Endothelial cell of umbilical vein (primary cell): Measurements from ENCODE around the gene DAB1. TPM values are rescaled to one million over a fixed set of nuclear protein-coding genes. Genes with fewer than 3 reads are reported as not detected.

ENCODE experiments used
- BruUV-seq: library from RNA; stranded (reverse); fragments of 400-500 nt; replicated peaks from 2 replicates; lab custom pipeline; 2021; lab: Mats Ljungman, UMichigan
- CTCF ChIA-PET: fragments of 300-600, 350-600 bp; sonication (Branson Sonifier 250); formaldehyde crosslinking; loops from one replicate; lab custom pipeline; 2021; ENCODE audit warnings: antibody characterized with exemption, inconsistent platforms; lab: Charles Lee
- POLR2A ChIA-PET: fragments of 300-600, 350-600 bp; sonication (Branson Sonifier 250); formaldehyde crosslinking; loops from one replicate; lab custom pipeline; 2021; ENCODE audit warnings: antibody characterized with exemption, inconsistent platforms; lab: Charles Lee
- DNase-seq: peaks from one replicate; pipeline ENCODE4 v3.0.0-alpha.2; 2011; ENCODE audit warnings: low read depth, low spot score
- FAIRE-seq: peaks from 2 replicates; lab custom pipeline; 2011; peaks lifted over from hg19 to GRCh38; lab: Jason Lieb, UNC
- H2AFZ ChIP-seq: 2 replicates; pipeline ENCODE4 v1.6.0; 2012; ENCODE audit warnings: low read depth, low read length, control low read depth, inconsistent platforms
- H3K27ac ChIP-seq: 2 replicates; pipeline ENCODE4 v1.5.1; 2011; ENCODE audit warnings: low read depth, mild to moderate bottlenecking, control low read depth, low read length, moderate library complexity; ENCODE audit not compliant: insufficient read depth
- H3K27me3 ChIP-seq, 2 experiments: 2 replicates each; pipeline versions ENCODE4 v1.6.0 to v1.6.1; 2011; ENCODE audit warnings: low read length in 2 of 2, mixed read lengths in 1 of 2; ENCODE audit not compliant: control insufficient read depth in 2 of 2, insufficient read depth in 2 of 2
- H3K36me3 ChIP-seq, 2 experiments: 2 replicates in 1 of 2; 3 replicates in 1 of 2; pipeline ENCODE4 v1.5.1; 2011; ENCODE audit warnings: low read length in 2 of 2, mild to moderate bottlenecking in 1 of 2, moderate library complexity in 1 of 2; ENCODE audit not compliant: control insufficient read depth in 2 of 2, insufficient read depth in 2 of 2; ENCODE audit errors: extremely low read depth in 1 of 2
- H3K4me1 ChIP-seq: 3 replicates; pipeline ENCODE4 v1.5.1; 2011; ENCODE audit warnings: mild to moderate bottlenecking, low read length; ENCODE audit not compliant: control insufficient read depth, insufficient read depth; ENCODE audit errors: extremely low read depth
- H3K4me2 ChIP-seq: 2 replicates; pipeline ENCODE4 v1.6.1; 2011; ENCODE audit warnings: low read length, control low read depth, mixed read lengths; ENCODE audit not compliant: insufficient read depth
- H3K4me3 ChIP-seq, 3 experiments: fragments of 200-600 bp in 1 of 3; sonication (generic), shearing (Covaris generic) in 1 of 3; replicated peaks in 1 of 3; 2 replicates each; pipeline ENCODE4 v1.5.1; 2011 to 2016; ENCODE audit warnings: control low read depth in 3 of 3, low read length in 3 of 3, mild to moderate bottlenecking in 2 of 3, inconsistent platforms in 1 of 3, low read depth in 1 of 3, moderate library complexity in 1 of 3; ENCODE audit not compliant: insufficient read depth in 1 of 3
- H3K79me2 ChIP-seq: 2 replicates; pipeline ENCODE4 v1.6.0; 2012; ENCODE audit warnings: low read length, inconsistent platforms; ENCODE audit not compliant: control insufficient read depth, insufficient read depth
- H3K9ac ChIP-seq: replicated peaks from 2 replicates; pipeline ENCODE3; 2011; ENCODE audit warnings: low read length, control low read depth; ENCODE audit not compliant: insufficient read depth; ENCODE audit errors: extremely low read depth
- H3K9me1 ChIP-seq: replicated peaks from 3 replicates; pipeline ENCODE4 v1.6.0; 2011; ENCODE audit warnings: mild to moderate bottlenecking, low read length; ENCODE audit not compliant: control insufficient read depth, insufficient read depth; ENCODE audit errors: extremely low read depth
- H3K9me3 ChIP-seq: replicated peaks from 2 replicates; pipeline ENCODE4 v1.5.1; 2012; ENCODE audit warnings: low read length, inconsistent platforms; ENCODE audit not compliant: control insufficient read depth, insufficient read depth
- H4K20me1 ChIP-seq: replicated peaks from 2 replicates; pipeline ENCODE3; 2011; ENCODE audit warnings: mild to moderate bottlenecking, low read length; ENCODE audit not compliant: control insufficient read depth, insufficient read depth; ENCODE audit errors: extremely low read depth
- EZH2 ChIP-seq: IDR thresholded peaks from 2 replicates; pipeline ENCODE4 v1.6.1; 2012; ENCODE audit warnings: borderline replicate concordance, low read depth, mild to moderate bottlenecking, moderate library complexity, low read length, inconsistent platforms; ENCODE audit not compliant: severe bottlenecking
- FOS ChIP-seq: IDR thresholded peaks from 2 replicates; pipeline ENCODE4 v1.6.1; 2011; ENCODE audit warnings: mild to moderate bottlenecking, low read length, moderate library complexity, borderline replicate concordance; ENCODE audit not compliant: insufficient read depth
- GATA2 ChIP-seq: IDR thresholded peaks from 2 replicates; pipeline ENCODE4 v1.7.0; 2011; ENCODE audit warnings: low read depth, mild to moderate bottlenecking, moderate library complexity, mixed read lengths, low read length; ENCODE audit not compliant: insufficient read length, insufficient read depth
- JUN ChIP-seq: IDR thresholded peaks from 2 replicates; pipeline ENCODE4 v1.6.1; 2011; ENCODE audit warnings: borderline replicate concordance, low read depth; ENCODE audit not compliant: insufficient read length, insufficient read depth
- MYC ChIP-seq: IDR thresholded peaks from one replicate; pipeline ENCODE4 v1.6.1; 2011; ENCODE audit warnings: mild to moderate bottlenecking, low read depth, low read length
- POLR2A ChIP-seq: IDR thresholded peaks from 2 replicates; pipeline ENCODE4 v1.6.1; 2012; ENCODE audit warnings: low read depth, mild to moderate bottlenecking, control low read depth, low read length
- POLR2AphosphoS5 ChIP-seq: IDR thresholded peaks from 2 replicates; pipeline ENCODE4 v1.6.1; 2012; ENCODE audit warnings: low read depth, mild to moderate bottlenecking, control low read depth, low read length, moderate library complexity; ENCODE audit not compliant: insufficient read depth
- dilution Hi-C: fragments of 300-500 bp; cut with MboI; formaldehyde crosslinking; loops from one replicate; pipeline ENCODE4 v1.15.0; 2019; ENCODE audit warnings: low sequenced_read_pairs; ENCODE audit not compliant: extremely low pct_ligation_motif_present
- intact Hi-C: fragments of 100-400 bp; cut with micrococcal nuclease; formaldehyde crosslinking; loops from one replicate; pipeline ENCODE4 v1.10.0; 2022
- polyA plus RNA-seq, 4 experiments: library from polyadenylated mRNA; depleted of rRNA in 3 of 4; stranded (reverse) in 3 of 4; unstranded in 1 of 4; fragments of >200 nt; gene quantifications; 2 replicates each; pipeline versions ENCODE4 v1.2.1 to v1.2.3, GENCODE V29; 2011 to 2012; ENCODE audit warnings: missing spikeins in 1 of 4
- total RNA-seq: library from RNA; stranded (reverse); gene quantifications from 2 replicates; pipeline ENCODE4 v1.2.3, GENCODE V29; 2021
- TF ChIP-seq, protein P1 (sequence below), 2 donors: IDR thresholded peaks; 1 replicate in 1 of 2; 2 replicates in 1 of 2; pipeline ENCODE4 v1.5.1; 2011; ENCODE audit warnings: low read length in 2 of 2, mild to moderate bottlenecking in 2 of 2, moderate library complexity in 2 of 2, control low read depth in 1 of 2, inconsistent platforms in 1 of 2, low read depth in 1 of 2; ENCODE audit not compliant: insufficient read depth in 1 of 2; ENCODE audit errors: extremely low read depth in 1 of 2

The DAB1 gene
- total and polyA plus RNA-seq, 2 donors (not counting 3 experiments of a cell fraction or from before 2014, with no cell fraction given): not detected

DNA sequence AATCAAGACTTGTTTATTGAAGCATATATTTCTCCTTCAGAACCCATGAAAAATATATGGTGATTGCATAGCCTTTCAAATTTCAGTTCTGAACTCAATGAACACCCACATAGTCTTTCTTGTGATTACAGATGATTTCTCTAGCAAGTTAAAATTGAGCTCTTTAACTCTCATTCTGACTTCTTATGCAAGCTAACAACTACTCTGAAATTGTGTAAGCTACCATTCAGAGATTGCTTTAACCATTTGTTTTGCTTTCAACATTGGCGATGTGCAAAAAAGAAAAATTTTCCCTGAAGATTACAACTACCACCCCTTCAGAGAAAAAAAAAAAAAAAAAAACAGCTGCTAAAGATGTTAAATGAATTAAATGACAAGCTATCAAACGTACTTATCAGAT, 193.9 kb downstream of the DAB1 start:
- H3K4me3 ChIP-seq: no peak overlapping the region
- no peaks in the 10 kb centered on the region for H3K9me3 ChIP-seq
- H3K27ac ChIP-seq: no peak overlapping the region
- ChIA-PET POLR2A (no interaction called here), CTCF (no interaction called here)
- intact Hi-C loops: no loop called here
- no peaks in the 10 kb centered on the region for H3K27me3 ChIP-seq
- no TSS peak for BruUV-seq
- H3K9me1 ChIP-seq: no peaks in the 10 kb centered on the region
- no peaks in the 10 kb centered on the region for H4K20me1 ChIP-seq
- H3K9ac ChIP-seq: no peak overlapping the region
- no peak for DNase-seq
- no peaks in the 10 kb centered on the region for H3K79me2 ChIP-seq
- no peaks in the 10 kb centered on the region for H3K4me1 ChIP-seq
- H2AFZ ChIP-seq: no peak overlapping the region
- H3K36me3 ChIP-seq: no peaks in the 10 kb centered on the region
- FAIRE-seq: no peak
- H3K4me2 ChIP-seq: no peak overlapping the region
- dilution Hi-C loops: no loop called here
- TF ChIP-seq POLR2AphosphoS5: no peak
- TF ChIP-seq GATA2: no peak
- no peak for TF ChIP-seq FOS
- TF ChIP-seq EZH2: no peak
- TF ChIP-seq MYC: no peak

DNA sequence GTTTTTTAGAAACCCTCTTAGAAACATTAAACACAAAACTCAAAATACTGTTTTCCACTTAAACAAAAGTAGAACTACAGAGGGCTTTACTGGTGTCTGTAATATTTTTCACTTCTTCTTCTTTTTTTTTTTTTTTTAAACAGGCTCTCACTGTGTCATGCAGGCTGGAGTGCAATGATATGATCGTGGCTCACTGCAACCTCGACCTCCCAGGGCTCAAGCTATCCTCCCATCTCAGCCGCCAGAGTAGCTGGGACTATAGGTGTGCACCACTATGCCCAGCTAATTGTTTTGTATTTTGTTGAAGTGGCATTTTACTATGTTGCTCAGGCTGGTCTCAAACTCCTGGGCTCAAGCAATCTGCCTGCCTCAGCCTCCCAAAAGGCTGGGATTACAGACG, 194.8 kb downstream of the DAB1 start:
- no peaks in the 10 kb centered on the region for H3K27me3 ChIP-seq
- no peaks in the 10 kb centered on the region for H3K4me1 ChIP-seq
- no peaks in the 10 kb centered on the region for H4K20me1 ChIP-seq
- H3K27ac ChIP-seq: no peak overlapping the region
- no peaks in the 10 kb centered on the region for H3K9me3 ChIP-seq
- ChIA-PET POLR2A (no interaction called here), CTCF (no interaction called here)
- H2AFZ ChIP-seq: no peak overlapping the region
- no peak for TF ChIP-seq GATA2
- TF ChIP-seq JUN: no peak
- TF ChIP-seq, protein P1, sequence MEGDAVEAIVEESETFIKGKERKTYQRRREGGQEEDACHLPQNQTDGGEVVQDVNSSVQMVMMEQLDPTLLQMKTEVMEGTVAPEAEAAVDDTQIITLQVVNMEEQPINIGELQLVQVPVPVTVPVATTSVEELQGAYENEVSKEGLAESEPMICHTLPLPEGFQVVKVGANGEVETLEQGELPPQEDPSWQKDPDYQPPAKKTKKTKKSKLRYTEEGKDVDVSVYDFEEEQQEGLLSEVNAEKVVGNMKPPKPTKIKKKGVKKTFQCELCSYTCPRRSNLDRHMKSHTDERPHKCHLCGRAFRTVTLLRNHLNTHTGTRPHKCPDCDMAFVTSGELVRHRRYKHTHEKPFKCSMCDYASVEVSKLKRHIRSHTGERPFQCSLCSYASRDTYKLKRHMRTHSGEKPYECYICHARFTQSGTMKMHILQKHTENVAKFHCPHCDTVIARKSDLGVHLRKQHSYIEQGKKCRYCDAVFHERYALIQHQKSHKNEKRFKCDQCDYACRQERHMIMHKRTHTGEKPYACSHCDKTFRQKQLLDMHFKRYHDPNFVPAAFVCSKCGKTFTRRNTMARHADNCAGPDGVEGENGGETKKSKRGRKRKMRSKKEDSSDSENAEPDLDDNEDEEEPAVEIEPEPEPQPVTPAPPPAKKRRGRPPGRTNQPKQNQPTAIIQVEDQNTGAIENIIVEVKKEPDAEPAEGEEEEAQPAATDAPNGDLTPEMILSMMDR (IDR thresholded peaks at IDR 0.05; ENCODE audit: extremely low read depth in 1 of 2, insufficient read depth in 1 of 2, low read depth in 1 of 2, low read length in 2 of 2): no peak
- no peak for TF ChIP-seq POLR2AphosphoS5
- TF ChIP-seq POLR2A: no peak
- DNase-seq: no peak
- H3K9me1 ChIP-seq: no peaks in the 10 kb centered on the region
- no peaks in the 10 kb centered on the region for H3K36me3 ChIP-seq
- no peaks in the 10 kb centered on the region for H3K79me2 ChIP-seq
- BruUV-seq: no TSS peak
- FAIRE-seq: no peak
- no peak overlapping the region for H3K9ac ChIP-seq
- dilution Hi-C loops: no loop called here
- intact Hi-C loops: no loop called here
- H3K4me2 ChIP-seq: no peak overlapping the region
- H3K4me3 ChIP-seq: no peak overlapping the region
